Urinary bladder (tissue), 4 donors: ENCODE measurements around the gene BICDL2. TPM values are rescaled to one million over a fixed set of nuclear protein-coding genes. Genes with fewer than 3 reads are reported as not detected.
"Not testable (repeated sequence)": the region's sequence is repeated elsewhere in the genome, so short reads cannot be mapped to it uniquely, and the experiment has no call there.

Experiments used
- DNase-seq: peaks from one replicate; pipeline ENCODE4 v3.0.0-alpha.2; 2015; ENCODE audit errors: extremely low spot score
- H3K27ac ChIP-seq: one replicate; pipeline ENCODE4 v1.5.1; 2013; ENCODE audit warnings: low read depth, mild to moderate bottlenecking, moderate library complexity
- H3K36me3 ChIP-seq: one replicate; pipeline ENCODE4 v1.6.1; 2013; ENCODE audit warnings: mild to moderate bottlenecking, moderate library complexity; ENCODE audit not compliant: insufficient read depth
- H3K4me1 ChIP-seq: one replicate; pipeline ENCODE4 v1.6.1; 2013; ENCODE audit warnings: mild to moderate bottlenecking, moderate library complexity; ENCODE audit not compliant: insufficient read depth
- H3K4me3 ChIP-seq: one replicate; pipeline ENCODE4 v1.5.1; 2013; ENCODE audit warnings: low read depth, low read length
- WGBS: extraction: QIAGEN DNeasy Blood & Tissue Kit; methylation state at CpG from one replicate; pipeline ENCODE4 v1.1.7; 2013; 5-methylcytosine and 5-hydroxymethylcytosine counted together
- polyA plus RNA-seq: library from polyadenylated mRNA; stranded (reverse); fragments of 200-250 nt; gene quantifications from one replicate; pipeline ENCODE4 v1.2.3, GENCODE V29; 2013
- total RNA-seq: library from RNA; depleted of rRNA; stranded (reverse); fragments of >200 nt; gene quantifications from one replicate; pipeline ENCODE4 v1.2.3, GENCODE V29; 2014
- donor health status: healthy with polysubstance abuse.
- donor health status: healthy.

BICDL2 gene
- total and polyA plus RNA-seq, 2 donors = 7.2 to 8.3 TPM

DNA sequence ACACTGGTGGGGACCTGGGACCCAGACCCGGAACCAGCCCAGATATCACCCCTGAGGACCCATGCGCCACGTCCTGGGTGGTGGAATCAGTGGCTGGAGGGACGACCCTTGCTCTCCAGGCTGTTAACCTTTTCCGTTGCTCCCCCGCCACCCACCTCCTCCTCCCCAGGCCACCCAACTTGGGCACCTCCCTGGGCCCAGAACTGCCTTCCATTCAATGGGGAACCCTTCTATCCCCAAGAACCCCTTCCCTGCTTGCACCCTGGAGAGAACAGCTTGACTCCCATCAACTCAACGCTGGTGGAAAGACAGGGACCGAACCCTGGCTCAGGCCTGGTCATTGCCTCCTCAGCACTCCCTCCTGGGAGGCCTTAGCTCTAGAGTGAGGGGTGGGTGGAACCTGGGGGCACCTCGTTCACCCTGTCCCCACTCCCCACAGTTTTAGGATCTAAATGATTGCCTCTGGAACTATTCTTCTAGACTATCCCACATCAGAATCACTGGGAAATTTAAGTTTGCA is 23.0 kb upstream of the BICDL2 start:
- DNase-seq = no peak
- WGBS = 60% methylated on average over 9 of the region's 9 CpGs
- H3K4me3 ChIP-seq = peak overlapping the region; percentile 89
- H3K36me3 ChIP-seq = no peaks in the 10 kb centered on the region
- H3K27ac ChIP-seq = no peak overlapping the region
- no peaks in the 10 kb centered on the region for H3K4me1 ChIP-seq

DNA sequence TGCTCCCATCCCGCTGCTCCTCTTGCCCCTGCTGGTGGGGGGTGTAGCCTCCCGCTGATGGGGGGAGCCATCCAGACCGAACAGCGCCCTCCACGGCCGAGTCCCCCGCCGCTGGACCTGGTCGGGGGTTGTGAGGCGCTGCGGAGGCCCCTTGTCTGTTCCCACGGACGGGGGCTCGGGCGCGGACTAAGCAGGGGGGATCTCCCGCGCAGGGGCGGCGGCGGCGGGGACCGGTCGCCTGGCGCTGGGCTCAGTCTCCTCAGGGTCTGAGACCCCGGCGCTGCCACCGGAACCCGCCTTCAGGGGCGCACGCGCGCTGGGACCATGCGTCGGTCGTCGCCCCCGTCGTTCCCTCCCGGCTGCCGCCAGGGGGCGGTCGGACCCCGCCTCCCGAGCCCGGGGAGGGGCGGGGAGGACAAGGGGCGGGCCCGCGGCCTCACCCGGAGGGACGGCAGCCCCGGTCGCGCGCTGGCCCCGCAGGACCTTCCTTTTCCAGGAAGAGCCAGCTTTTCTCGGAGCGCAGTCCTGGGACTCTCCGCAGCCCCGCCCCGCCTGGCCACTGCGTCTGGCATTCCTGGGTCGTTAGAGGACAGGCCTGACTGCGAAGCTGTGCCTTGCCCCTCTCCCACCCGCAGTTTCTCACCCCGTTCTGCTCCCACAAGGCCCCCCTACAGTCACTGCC is 22.4 kb upstream of the BICDL2 start:
- DNase-seq = peak; percentile 41
- Histone ChIP-seq H3K27ac (peak overlapping the region; percentile 48), H3K4me1 (no peaks in the 10 kb centered on the region), H3K4me3 (peak overlapping the region; percentile 89), H3K36me3 (no peaks in the 10 kb centered on the region)
- WGBS = under 1% methylated on average over 67 of the region's 67 CpGs

DNA sequence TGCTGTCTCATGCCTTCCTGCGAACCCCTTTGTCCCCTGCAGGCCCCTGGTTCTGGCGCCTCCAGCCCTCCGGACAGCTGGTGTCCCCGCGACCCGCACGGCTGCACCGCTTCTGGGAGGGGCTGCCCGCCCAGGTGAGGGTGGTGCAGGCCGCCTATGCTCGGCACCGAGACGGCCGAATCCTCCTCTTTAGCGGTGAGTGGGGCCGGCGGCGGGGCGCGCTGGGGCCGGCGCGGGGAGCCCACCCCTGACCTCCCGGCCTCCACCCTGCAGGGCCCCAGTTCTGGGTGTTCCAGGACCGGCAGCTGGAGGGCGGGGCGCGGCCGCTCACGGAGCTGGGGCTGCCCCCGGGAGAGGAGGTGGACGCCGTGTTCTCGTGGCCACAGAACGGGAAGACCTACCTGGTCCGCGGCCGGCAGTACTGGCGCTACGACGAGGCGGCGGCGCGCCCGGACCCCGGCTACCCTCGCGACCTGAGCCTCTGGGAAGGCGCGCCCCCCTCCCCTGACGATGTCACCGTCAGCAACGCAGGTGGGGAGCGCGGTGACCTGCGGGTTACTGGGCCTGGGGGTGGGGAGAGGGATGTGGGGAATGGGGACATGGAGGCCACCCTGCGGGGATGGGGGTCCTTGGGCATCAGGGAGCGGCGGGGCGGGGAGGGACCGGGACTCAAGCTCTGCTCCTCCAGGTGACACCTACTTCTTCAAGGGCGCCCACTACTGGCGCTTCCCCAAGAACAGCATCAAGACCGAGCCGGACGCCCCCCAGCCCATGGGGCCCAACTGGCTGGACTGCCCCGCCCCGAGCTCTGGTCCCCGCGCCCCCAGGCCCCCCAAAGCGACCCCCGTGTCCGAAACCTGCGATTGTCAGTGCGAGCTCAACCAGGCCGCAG is 21.6 kb upstream of the BICDL2 start:
- Histone ChIP-seq H3K36me3 (no peaks in the 10 kb centered on the region), H3K4me3 (peak overlapping the region; percentile 89), H3K4me1 (no peaks in the 10 kb centered on the region), H3K27ac (peak overlapping the region; percentile 48)
- no peak for DNase-seq
- WGBS = 8% methylated on average over 77 of the region's 77 CpGs

DNA sequence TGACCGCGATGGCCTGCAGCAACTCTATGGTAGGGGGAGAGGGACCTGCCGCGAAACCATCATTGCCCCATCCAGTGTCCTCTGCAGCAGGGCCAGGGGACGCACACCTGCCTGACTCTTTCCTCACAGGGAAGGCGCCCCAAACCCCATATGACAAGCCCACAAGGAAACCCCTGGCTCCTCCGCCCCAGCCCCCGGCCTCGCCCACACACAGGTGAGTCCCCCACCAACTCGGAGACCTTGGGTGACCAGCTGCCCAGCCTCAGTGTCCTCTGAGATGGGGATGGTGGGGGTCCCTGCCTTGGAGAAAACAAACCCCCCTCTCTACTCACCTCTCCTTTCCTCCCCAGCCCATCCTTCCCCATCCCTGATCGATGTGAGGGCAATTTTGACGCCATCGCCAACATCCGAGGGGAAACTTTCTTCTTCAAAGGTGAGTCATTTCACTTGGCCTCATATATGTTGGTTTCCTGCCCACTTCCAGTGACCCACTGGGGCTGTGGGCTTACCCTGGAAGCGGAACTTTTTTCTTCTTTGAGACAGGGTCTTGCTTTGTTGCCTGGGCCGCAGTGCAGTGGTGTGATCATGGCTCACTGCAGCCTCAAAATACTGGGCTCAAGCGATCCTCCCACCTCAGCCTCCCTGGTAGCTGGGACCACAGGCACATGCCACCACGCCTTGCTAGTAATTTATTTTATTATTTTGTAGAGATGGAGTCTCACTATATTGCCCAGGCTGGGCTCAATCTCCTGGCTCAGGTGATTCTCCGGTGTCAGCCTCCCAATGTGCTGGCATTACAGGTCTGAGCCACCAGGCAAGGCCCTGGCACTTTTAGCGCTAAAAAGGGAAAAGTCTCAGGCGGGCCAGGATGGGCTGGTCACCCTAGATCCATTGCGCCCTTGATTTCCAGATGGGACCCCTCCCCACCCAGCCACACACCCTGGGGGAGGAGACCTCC is 20.7 kb upstream of the BICDL2 start:
- Histone ChIP-seq H3K4me1 (no peaks in the 10 kb centered on the region), H3K36me3 (no peaks in the 10 kb centered on the region), H3K4me3 (no peak overlapping the region), H3K27ac (no peak overlapping the region)
- WGBS = 91% methylated on average over 22 of the region's 22 CpGs
- DNase-seq = no peak

DNA sequence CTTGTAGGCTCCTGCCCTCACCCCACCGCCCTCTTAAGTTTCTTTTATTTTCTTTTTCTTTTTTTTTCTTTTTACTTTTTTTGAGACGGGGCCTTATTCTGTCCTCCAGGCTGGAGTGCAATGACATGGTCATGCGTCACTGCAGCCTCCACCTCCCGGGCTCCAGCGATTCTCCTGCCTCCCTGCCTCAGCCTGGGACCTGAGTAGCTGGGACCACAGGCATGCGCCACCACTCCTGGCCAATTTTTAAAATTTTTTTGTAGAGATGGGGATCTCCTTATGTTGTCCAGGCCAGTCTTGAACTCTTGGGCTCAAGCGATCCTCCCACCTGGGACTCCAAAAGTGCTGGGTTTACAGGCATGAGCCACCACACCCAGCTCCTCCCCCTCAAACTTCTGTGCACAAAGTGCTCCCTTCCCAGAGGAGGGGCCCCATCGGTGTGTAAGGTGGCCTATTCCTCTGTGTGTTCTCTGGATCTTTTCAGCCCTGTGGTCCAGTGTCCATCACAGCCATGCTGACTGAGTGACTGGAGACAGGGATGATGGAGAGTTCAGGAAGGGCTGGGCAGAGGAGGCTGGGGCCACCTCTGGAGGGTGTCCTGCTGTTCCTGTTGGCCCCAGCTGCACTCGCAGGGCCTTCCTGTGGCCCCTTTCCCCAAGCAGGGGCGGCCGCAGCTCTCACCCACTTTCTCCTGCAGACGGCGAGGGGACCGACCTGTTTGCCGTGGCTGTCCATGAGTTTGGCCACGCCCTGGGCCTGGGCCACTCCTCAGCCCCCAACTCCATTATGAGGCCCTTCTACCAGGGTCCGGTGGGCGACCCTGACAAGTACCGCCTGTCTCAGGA is 19.8 kb upstream of the BICDL2 start:
- Histone ChIP-seq H3K4me1 (no peaks in the 10 kb centered on the region), H3K36me3 (no peaks in the 10 kb centered on the region), H3K27ac (no peak overlapping the region), H3K4me3 (no peak overlapping the region)
- 89% methylated on average over 19 of the region's 19 CpGs for WGBS
- DNase-seq = no peak

DNA sequence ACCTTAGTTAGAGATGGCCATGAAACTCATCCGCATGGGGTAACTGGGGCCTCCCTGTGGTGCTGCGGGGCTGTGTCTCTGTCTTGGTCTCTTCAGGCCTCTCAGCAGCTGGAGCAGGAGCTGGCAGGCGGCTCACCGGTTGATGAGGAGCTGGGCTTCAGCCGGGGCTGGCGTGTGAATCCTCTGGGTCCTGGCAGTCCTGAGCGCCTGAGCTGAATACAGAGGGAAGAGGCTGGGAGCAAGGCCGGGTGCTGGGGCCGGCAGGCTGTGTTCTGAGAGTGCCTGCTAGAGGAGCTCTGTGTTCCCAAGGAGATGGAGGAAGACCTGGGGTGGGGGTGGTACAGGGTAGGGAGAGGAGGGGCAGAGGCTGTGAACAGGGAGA is 19.0 kb upstream of the BICDL2 start:
- not testable (repeated sequence) for H3K27ac ChIP-seq, H3K4me1 ChIP-seq, DNase-seq, H3K4me3 ChIP-seq, H3K36me3 ChIP-seq
- 50% methylated on average over 9 of the region's 9 CpGs for WGBS

DNA sequence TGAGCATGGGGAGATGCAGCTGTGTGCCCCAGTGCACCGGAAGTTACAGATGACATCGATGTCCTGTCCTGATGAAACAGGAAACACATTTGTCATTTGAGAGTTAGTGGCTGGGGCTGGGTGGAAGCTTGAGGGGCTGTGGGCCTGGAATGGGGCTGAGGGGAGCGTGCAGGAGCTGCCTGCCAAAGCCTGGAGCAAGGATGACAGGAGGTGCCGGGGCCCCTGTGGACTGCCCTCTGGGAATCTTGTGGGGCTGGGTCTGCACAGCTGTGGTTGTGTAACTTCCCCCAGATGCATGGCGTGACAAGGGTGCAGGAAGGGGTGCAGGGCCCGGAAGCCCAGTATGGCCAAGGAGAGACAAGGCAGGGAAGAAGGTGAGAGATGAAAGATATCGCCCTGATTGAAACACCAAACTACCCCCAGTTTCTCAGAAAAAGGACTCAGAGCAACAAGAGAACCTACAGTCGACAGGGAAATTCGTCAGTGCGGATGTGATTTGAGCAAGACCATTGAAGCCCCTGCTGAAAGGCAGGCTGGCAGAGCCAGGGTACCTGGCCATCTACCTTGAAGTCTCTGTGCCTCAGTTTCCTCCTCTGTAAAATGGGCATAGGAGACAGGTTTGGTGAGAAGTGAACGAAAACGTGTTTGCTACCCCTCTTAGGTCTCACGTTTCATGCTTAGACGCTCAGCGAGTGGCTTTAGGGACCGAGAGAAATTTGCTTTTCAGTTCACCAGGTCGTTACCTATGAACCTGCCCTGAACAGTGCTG is 18.4 kb upstream of the BICDL2 start:
- Histone ChIP-seq H3K36me3 (no peaks in the 10 kb centered on the region), H3K4me1 (no peaks in the 10 kb centered on the region), H3K27ac (no peak overlapping the region), H3K4me3 (no peak overlapping the region)
- 74% methylated on average over 17 of the region's 17 CpGs for WGBS
- DNase-seq = no peak

DNA sequence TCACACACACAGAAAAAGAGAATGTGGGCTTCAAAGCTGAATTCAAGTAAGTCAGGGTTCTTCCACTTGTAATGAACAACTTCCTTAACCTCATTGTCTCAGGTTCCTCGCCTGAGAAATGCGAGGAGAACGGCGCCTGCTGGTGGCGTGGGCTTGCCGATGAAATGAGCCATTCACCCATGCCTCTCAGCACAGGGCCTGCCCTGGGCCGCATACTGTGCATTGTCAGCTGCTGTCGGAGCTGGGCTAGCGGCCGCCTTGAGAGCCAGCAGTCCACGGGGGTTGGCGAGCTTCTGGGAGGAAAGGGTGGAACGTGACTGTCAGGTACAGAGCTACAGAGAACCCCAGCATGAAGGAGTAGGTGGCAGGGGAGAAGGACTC is 16.6 kb upstream of the BICDL2 start:
- not testable (repeated sequence) for H3K4me1 ChIP-seq, H3K4me3 ChIP-seq, DNase-seq, H3K36me3 ChIP-seq, H3K27ac ChIP-seq
- WGBS = 91% methylated on average over 13 of the region's 13 CpGs

DNA sequence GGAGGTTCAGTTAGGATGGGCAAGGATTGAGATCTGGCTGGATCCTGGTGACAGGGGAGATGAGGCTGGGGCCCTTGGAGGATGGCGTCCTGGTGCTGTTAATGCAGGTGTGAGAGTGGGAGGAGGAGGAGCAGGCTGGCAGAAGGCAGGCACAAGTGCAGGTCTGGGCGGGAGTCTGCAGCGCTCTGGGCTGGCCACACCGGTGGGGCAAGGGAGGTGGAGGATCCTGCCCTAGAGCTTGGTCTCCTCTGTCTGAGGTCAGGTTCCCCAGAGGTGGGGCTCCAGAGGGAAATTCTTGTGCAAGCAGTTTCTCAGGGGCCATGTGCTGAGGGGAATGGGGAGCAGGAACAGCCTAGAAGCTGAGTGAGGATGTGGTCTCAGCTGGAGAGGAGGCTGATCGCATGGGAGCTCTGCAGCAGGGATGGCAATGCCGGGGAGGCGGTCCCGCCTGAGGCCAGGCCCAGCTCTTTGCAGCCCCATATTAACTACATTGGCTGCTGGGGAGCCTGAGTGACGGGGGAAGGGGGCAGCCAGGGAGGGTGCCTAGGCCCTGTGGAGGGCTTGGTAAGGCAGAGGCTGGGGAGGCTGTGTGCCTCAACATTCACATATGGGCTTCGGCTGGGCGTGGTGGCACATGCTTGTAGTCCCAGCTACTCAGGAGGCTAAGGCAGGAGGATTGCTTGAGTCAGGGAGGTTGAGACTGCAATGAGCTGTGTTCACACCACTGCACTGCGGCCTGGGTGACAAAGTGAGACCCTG is 16.0 kb upstream of the BICDL2 start:
- H3K4me1 ChIP-seq, H3K36me3 ChIP-seq, DNase-seq, H3K27ac ChIP-seq, H3K4me3 ChIP-seq: not testable (repeated sequence)
- 76% methylated on average over 11 of the region's 12 CpGs for WGBS

DNA sequence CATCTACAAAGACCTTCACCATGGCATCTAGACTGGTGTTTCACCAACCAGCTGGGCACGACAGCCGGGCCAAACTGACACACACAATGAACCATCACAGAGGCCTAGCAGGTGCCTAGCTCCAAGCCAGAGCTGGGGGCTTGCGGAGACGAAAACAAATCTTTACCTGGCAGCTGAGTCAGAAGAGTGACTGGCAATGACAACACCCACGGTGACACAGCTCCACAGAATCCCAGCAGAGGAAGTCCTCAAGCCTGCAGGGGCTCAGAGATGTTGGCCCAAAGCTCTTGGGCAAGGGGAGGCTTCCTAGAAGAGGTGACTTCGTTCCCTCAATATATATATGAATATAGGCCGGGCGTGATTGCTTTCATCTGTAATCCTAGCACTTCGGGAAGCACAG is 14.8 kb upstream of the BICDL2 start:
- Histone ChIP-seq H3K4me3 (no peak overlapping the region), H3K27ac (no peak overlapping the region), H3K36me3 (no peaks in the 10 kb centered on the region), H3K4me1 (no peaks in the 10 kb centered on the region)
- WGBS = 88% methylated on average over 9 of the region's 9 CpGs
- DNase-seq = no peak

DNA sequence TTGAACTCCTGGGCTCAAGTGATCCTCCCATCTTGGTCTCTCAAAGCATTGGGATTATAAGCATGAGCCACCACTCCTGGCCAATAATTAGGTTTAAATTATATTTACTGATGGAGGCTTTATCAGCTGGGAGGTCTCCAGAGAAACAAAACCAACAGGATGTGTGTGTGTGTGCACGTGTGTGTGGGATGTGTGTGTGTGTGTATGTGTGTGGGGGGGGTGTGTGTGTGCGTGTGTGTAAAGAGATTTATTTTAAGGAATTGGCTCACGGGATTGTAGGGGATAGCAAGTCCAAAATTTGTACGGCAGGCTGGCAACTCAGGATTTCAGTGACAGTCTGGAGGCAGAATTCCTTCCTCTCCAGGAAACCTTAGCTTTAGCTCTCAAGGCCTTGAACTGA is 14.3 kb upstream of the BICDL2 start:
- H3K4me1 ChIP-seq = peaks cover 1% of the 10 kb centered on the region
- no peaks in the 10 kb centered on the region for H3K36me3 ChIP-seq
- 38% methylated on average over 4 of the region's 4 CpGs for WGBS
- no peak for DNase-seq
- H3K4me3 ChIP-seq = no peak overlapping the region
- no peak overlapping the region for H3K27ac ChIP-seq
